Measurements from ENCODE around the gene FSD1.

DNA sequence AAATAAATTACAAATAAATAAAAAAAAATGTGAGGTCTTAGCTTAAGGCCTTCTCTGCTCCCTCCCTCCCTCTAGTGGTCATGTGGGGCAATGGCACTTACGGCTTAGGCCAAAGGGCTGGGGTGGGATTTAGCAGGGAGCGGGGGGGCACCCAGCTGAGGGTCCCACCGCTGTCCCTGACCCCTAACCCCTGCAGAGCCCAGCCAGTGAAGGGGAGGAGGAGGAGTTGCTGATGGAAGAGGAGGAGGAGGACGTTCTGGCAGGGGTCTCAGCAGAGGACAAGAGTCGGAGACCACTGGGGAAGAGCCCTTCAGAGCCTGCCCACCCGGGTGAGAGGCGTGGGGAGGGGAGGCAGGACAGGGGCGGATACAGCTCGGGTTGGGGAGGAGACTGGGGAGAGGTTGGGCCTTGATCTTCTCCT lies 48.3 kb downstream of the FSD1 start:
- TF ChIP-seq YY1 (IDR thresholded peaks at IDR 0.05; ENCODE audit: low read depth) = no peak
- TF ChIP-seq, protein P1, sequence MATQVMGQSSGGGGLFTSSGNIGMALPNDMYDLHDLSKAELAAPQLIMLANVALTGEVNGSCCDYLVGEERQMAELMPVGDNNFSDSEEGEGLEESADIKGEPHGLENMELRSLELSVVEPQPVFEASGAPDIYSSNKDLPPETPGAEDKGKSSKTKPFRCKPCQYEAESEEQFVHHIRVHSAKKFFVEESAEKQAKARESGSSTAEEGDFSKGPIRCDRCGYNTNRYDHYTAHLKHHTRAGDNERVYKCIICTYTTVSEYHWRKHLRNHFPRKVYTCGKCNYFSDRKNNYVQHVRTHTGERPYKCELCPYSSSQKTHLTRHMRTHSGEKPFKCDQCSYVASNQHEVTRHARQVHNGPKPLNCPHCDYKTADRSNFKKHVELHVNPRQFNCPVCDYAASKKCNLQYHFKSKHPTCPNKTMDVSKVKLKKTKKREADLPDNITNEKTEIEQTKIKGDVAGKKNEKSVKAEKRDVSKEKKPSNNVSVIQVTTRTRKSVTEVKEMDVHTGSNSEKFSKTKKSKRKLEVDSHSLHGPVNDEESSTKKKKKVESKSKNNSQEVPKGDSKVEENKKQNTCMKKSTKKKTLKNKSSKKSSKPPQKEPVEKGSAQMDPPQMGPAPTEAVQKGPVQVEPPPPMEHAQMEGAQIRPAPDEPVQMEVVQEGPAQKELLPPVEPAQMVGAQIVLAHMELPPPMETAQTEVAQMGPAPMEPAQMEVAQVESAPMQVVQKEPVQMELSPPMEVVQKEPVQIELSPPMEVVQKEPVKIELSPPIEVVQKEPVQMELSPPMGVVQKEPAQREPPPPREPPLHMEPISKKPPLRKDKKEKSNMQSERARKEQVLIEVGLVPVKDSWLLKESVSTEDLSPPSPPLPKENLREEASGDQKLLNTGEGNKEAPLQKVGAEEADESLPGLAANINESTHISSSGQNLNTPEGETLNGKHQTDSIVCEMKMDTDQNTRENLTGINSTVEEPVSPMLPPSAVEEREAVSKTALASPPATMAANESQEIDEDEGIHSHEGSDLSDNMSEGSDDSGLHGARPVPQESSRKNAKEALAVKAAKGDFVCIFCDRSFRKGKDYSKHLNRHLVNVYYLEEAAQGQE (IDR thresholded peaks at IDR 0.05; ENCODE audit: low read depth) = no peak
- TF ChIP-seq TCF12 (IDR thresholded peaks at IDR 0.05; ENCODE audit: low read depth) = no peak
- no peak for TF ChIP-seq TAF1 (IDR thresholded peaks at IDR 0.05; ENCODE audit: low read depth)

Data from Ishikawa (cell line).